CD14-positive monocyte (primary cell): Measurements from ENCODE around the gene LAMB3. TPM values are rescaled to one million over a fixed set of nuclear protein-coding genes. Genes with fewer than 3 reads are reported as not detected.
A peak's percentile ranks its signal among the peaks of the same experiment; 100 is the strongest.

ENCODE experiments used
- DNase-seq, 3 donors: peaks; one replicate each; pipeline ENCODE4 v3.0.0-alpha.2; 2011 to 2022
- H2AFZ ChIP-seq: 2 replicates; pipeline ENCODE4 v1.6.0; 2012; ENCODE audit warnings: mild to moderate bottlenecking, low read depth, low read length, inconsistent platforms; ENCODE audit not compliant: insufficient read depth, poor library complexity, severe bottlenecking
- H3K27ac ChIP-seq, 2 donors: 1 replicate in 1 of 2; 2 replicates in 1 of 2; pipeline ENCODE4 v1.5.1; 2012 to 2013; ENCODE audit warnings: low read length in 2 of 2, control low read depth in 1 of 2, inconsistent platforms in 1 of 2, low read depth in 1 of 2, mild to moderate bottlenecking in 1 of 2
- H3K27me3 ChIP-seq, 2 donors: one replicate each; pipeline versions ENCODE4 v1.6.0 to v1.6.1; 2011 to 2013; ENCODE audit warnings: low read length in 2 of 2; ENCODE audit not compliant: control insufficient read depth in 2 of 2, insufficient read depth in 2 of 2
- H3K36me3 ChIP-seq, 2 donors: replicated peaks in 1 of 2; 1 replicate in 1 of 2; 2 replicates in 1 of 2; pipeline versions ENCODE4 v1.5.1 to v1.6.1; 2012 to 2013; ENCODE audit warnings: low read length in 2 of 2, control low read depth in 1 of 2, inconsistent platforms in 1 of 2, mild to moderate bottlenecking in 1 of 2; ENCODE audit not compliant: insufficient read depth in 2 of 2, control insufficient read depth in 1 of 2
- H3K4me1 ChIP-seq, 2 donors: 1 replicate in 1 of 2; 2 replicates in 1 of 2; pipeline versions ENCODE4 v1.5.1 to v1.6.1; 2012 to 2013; ENCODE audit warnings: low read length in 2 of 2, control low read depth in 1 of 2, inconsistent platforms in 1 of 2, mild to moderate bottlenecking in 1 of 2, moderate library complexity in 1 of 2; ENCODE audit not compliant: insufficient read depth in 2 of 2, control insufficient read depth in 1 of 2
- H3K4me2 ChIP-seq: replicated peaks from 2 replicates; pipeline ENCODE3; 2012; ENCODE audit warnings: low read length, moderate library complexity, mild to moderate bottlenecking; ENCODE audit not compliant: poor library complexity, severe bottlenecking; ENCODE audit errors: extremely low read depth
- H3K4me3 ChIP-seq, 3 experiments: fragments of 200-600 bp in 1 of 3; sonication (generic) in 1 of 3; replicated peaks in 1 of 3; 1 replicate in 2 of 3; 2 replicates in 1 of 3; pipeline ENCODE4 v1.5.1; 2011 to 2013; ENCODE audit warnings: low read length in 3 of 3, mild to moderate bottlenecking in 3 of 3, control low read depth in 2 of 3, low read depth in 2 of 3, inconsistent platforms in 1 of 3, moderate library complexity in 1 of 3
- H3K79me2 ChIP-seq: 2 replicates; pipeline ENCODE4 v1.6.0; 2012; ENCODE audit warnings: mild to moderate bottlenecking, control low read depth, inconsistent platforms, low read length, moderate library complexity; ENCODE audit not compliant: insufficient read depth
- H3K9ac ChIP-seq: 2 replicates; pipeline ENCODE4 v1.6.0; 2017; ENCODE audit warnings: low read length, mild to moderate bottlenecking; ENCODE audit not compliant: insufficient read depth, poor library complexity, severe bottlenecking
- H3K9me3 ChIP-seq, 2 donors: replicated peaks in 1 of 2; 1 replicate in 1 of 2; 2 replicates in 1 of 2; pipeline versions ENCODE4 v1.5.1 to v1.6.1; 2012 to 2013; ENCODE audit warnings: low read length in 2 of 2, control low read depth in 1 of 2; ENCODE audit not compliant: control insufficient read depth in 1 of 2, insufficient read depth in 1 of 2
- H4K20me1 ChIP-seq: 2 replicates; pipeline ENCODE4 v1.6.0; 2012; ENCODE audit warnings: mild to moderate bottlenecking, low read length, control low read depth, moderate library complexity; ENCODE audit not compliant: insufficient read depth
- H3K27ac Mint-ChIP-seq, 7 donors: one replicate each; pipeline ENCODE4 v1.8.0; 2020; ENCODE audit warnings: mild to moderate bottlenecking in 7 of 7, mixed read lengths in 7 of 7, moderate library complexity in 6 of 7, inconsistent platforms in 2 of 7
- H3K27me3 Mint-ChIP-seq, 3 donors: one replicate each; pipeline ENCODE4 v1.8.0; 2021 to 2022; ENCODE audit warnings: low read depth in 3 of 3, mild to moderate bottlenecking in 3 of 3, mixed read lengths in 3 of 3, moderate library complexity in 3 of 3, inconsistent platforms in 1 of 3
- H3K36me3 Mint-ChIP-seq, 2 donors: one replicate each; pipeline ENCODE4 v1.8.0; 2020; ENCODE audit warnings: mixed read lengths in 2 of 2, inconsistent platforms in 1 of 2, mild to moderate bottlenecking in 1 of 2
- H3K4me1 Mint-ChIP-seq: one replicate; pipeline ENCODE4 v1.8.0; 2020; ENCODE audit warnings: mild to moderate bottlenecking, mixed read lengths
- H3K4me3 Mint-ChIP-seq, 2 donors: one replicate each; pipeline ENCODE4 v1.8.0; 2020; ENCODE audit warnings: mild to moderate bottlenecking in 2 of 2, mixed read lengths in 2 of 2, moderate library complexity in 1 of 2
- H3K9me3 Mint-ChIP-seq, 7 donors: one replicate each; pipeline ENCODE4 v1.8.0; 2020 to 2022; ENCODE audit warnings: mixed read lengths in 7 of 7, mild to moderate bottlenecking in 6 of 7, moderate library complexity in 6 of 7, inconsistent platforms in 2 of 7
- CTCF ChIP-seq: fragments of 200-600 bp; IDR thresholded peaks from one replicate; pipeline ENCODE4 v1.8.0; 2022; ENCODE audit warnings: antibody characterized with exemption, mild to moderate bottlenecking
- WGBS: methylation state at CpG from one replicate; pipeline ENCODE4 v1.1.5; 2013; ENCODE audit warnings: missing lambda C conversion rate; ENCODE audit not compliant: insufficient coverage; 5-methylcytosine and 5-hydroxymethylcytosine counted together
- intact Hi-C, 2 donors: fragments of 100-400 bp; cut with micrococcal nuclease; formaldehyde crosslinking; loops; one replicate each; pipeline versions ENCODE4 v1.15.0 to v1.15.1; 2023
- polyA plus RNA-seq, 3 donors: library from polyadenylated mRNA; depleted of rRNA in 1 of 3; unstranded in 2 of 3; stranded (reverse) in 1 of 3; fragments of 300-500 nt in 2 of 3; fragments of >200 nt in 1 of 3; fragmentation: Illumina TruSeq in 2 of 3; gene quantifications; 1 replicate in 2 of 3; 2 replicates in 1 of 3; pipeline ENCODE4 v1.2.3, GENCODE V29; 2012 to 2021

Gene LAMB3
- polyA plus RNA-seq, 3 donors, result 0.29 to 0.67 (median 0.30) TPM

GRCh38 chr1:209614906-209615305, 37.3 kb downstream of the LAMB3 start:
- Mint-ChIP-seq H3K4me1 (peaks cover 9% of the 10 kb centered on the region), H3K27me3 (peaks cover 8 to 13% (median 12%) of the 10 kb centered on the region in 3 donors), H3K27ac (no peak overlapping the region), H3K4me3 (no peak overlapping the region), H3K36me3 (no peaks in the 10 kb centered on the region), H3K9me3 (peaks cover 0 to 3% (median 0%) of the 10 kb centered on the region in 7 donors)
- Histone ChIP-seq H3K9ac (no peak overlapping the region), H3K9me3 (no peaks in the 10 kb centered on the region), H4K20me1 (no peaks in the 10 kb centered on the region), H3K27me3 (no peaks in the 10 kb centered on the region), H2AFZ (no peak overlapping the region), H3K27ac (no peak overlapping the region), H3K4me2 (no peak overlapping the region), H3K36me3 (no peaks in the 10 kb centered on the region), H3K4me3 (no peak overlapping the region), H3K4me1 (no peaks in the 10 kb centered on the region), H3K79me2 (no peaks in the 10 kb centered on the region)
- intact Hi-C loops, result no loop called here
- TF ChIP-seq CTCF, result no peak
- DNase-seq, result no peak
- 93% methylated on average over 5 of the region's 5 CpGs for WGBS

GRCh38 chr1:209614151-209614420, 38.1 kb downstream of the LAMB3 start:
- H3K4me2 ChIP-seq, result no peak overlapping the region
- no peak overlapping the region for H3K27ac ChIP-seq
- Mint-ChIP-seq H3K4me3 (peak overlapping the region in 1 of 2 donors; percentile 17), H3K9me3 (peaks cover 0 to 3% (median 0%) of the 10 kb centered on the region in 7 donors), H3K27me3 (peaks cover 6 to 13% (median 10%) of the 10 kb centered on the region in 3 donors), H3K36me3 (no peaks in the 10 kb centered on the region), H3K27ac (no peak overlapping the region), H3K4me1 (peaks cover 8% of the 10 kb centered on the region)
- H3K9me3 ChIP-seq, result no peaks in the 10 kb centered on the region
- H3K36me3 ChIP-seq, result no peaks in the 10 kb centered on the region
- H3K79me2 ChIP-seq, result no peaks in the 10 kb centered on the region
- DNase-seq, result no peak
- intact Hi-C loops, result no loop called here
- no peak overlapping the region for H2AFZ ChIP-seq
- WGBS, result 100% methylated on average over 2 of the region's 5 CpGs
- H3K9ac ChIP-seq, result no peak overlapping the region
- no peaks in the 10 kb centered on the region for H3K27me3 ChIP-seq
- H3K4me1 ChIP-seq, result no peaks in the 10 kb centered on the region
- no peak for TF ChIP-seq CTCF
- H3K4me3 ChIP-seq, result no peak overlapping the region
- no peaks in the 10 kb centered on the region for H4K20me1 ChIP-seq
